Activated naive CD4-positive, alpha-beta T cell treated with anti-CD3 and anti-CD28 coated beads, Interleukin-2, amount 50 U/mL, for 24 hours (primary cell): ENCODE measurements around the gene RGS17.
"Not testable (repeated sequence)": the region's sequence is repeated elsewhere in the genome, so short reads cannot be mapped to it uniquely, and the experiment has no call there.

Source experiments
- H3K27ac Mint-ChIP-seq: one replicate; pipeline ENCODE4 v1.8.0; 2021; ENCODE audit warnings: mild to moderate bottlenecking, mixed read lengths
- H3K27me3 Mint-ChIP-seq: one replicate; pipeline ENCODE4 v1.8.0; 2021; ENCODE audit warnings: mixed read lengths
- H3K36me3 Mint-ChIP-seq: one replicate; pipeline ENCODE4 v1.8.0; 2021; ENCODE audit warnings: mixed read lengths
- H3K4me1 Mint-ChIP-seq: one replicate; pipeline ENCODE4 v1.8.0; 2021; ENCODE audit warnings: mixed read lengths
- H3K4me3 Mint-ChIP-seq: one replicate; pipeline ENCODE4 v1.8.0; 2021; ENCODE audit warnings: mild to moderate bottlenecking, mixed read lengths
- H3K9me3 Mint-ChIP-seq: one replicate; pipeline ENCODE4 v1.8.0; 2021; ENCODE audit warnings: mixed read lengths

The RGS17 gene

DNA sequence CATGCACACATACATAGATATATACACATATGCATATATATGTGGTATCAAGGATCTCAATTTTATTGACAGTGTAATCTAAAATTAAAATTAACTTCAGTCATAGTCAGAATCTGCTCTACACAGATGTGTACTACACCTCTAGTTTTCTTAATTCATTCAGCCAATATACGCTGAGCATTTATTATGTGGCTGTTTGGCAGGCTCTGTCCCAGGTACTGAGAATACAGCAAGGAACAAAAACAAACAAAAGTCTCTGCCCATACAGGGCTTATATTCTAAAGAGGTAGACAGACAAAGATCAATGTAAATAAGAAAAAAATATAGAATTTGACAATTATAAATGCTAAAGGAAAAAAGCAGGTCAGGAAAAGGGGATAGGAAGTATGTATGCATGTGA is 7.8 kb upstream of the RGS17 start:
- Mint-ChIP-seq H3K9me3 (no peaks in the 10 kb centered on the region), H3K4me3 (no peak overlapping the region), H3K4me1 (peaks cover 7% of the 10 kb centered on the region), H3K27me3 (peaks cover 3% of the 10 kb centered on the region), H3K36me3 (no peaks in the 10 kb centered on the region), H3K27ac (no peak overlapping the region)

DNA sequence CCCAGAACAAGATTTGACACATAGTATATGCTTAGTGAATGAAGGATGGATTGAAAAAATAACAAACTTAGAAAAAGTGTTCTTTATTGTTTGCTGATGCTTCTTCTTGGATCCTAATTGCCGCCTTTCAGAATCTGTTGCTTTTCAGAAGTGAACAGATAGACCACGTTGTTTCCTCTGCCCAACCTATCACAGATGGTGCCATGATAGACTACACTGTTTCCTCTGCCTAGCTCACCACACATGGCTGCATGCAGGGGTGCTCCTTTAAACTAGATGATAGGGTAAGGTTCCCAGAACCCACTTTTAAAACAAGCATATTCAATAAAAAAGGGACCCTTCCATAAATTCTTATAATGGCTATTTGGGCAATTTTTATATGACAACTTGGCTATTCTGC is 4.6 kb upstream of the RGS17 start:
- H3K27ac Mint-ChIP-seq: no peak overlapping the region
- no peak overlapping the region for H3K4me3 Mint-ChIP-seq
- H3K9me3 Mint-ChIP-seq: no peaks in the 10 kb centered on the region
- peaks cover 18% of the 10 kb centered on the region for H3K27me3 Mint-ChIP-seq
- H3K36me3 Mint-ChIP-seq: no peaks in the 10 kb centered on the region
- H3K4me1 Mint-ChIP-seq: peaks cover 7% of the 10 kb centered on the region

DNA sequence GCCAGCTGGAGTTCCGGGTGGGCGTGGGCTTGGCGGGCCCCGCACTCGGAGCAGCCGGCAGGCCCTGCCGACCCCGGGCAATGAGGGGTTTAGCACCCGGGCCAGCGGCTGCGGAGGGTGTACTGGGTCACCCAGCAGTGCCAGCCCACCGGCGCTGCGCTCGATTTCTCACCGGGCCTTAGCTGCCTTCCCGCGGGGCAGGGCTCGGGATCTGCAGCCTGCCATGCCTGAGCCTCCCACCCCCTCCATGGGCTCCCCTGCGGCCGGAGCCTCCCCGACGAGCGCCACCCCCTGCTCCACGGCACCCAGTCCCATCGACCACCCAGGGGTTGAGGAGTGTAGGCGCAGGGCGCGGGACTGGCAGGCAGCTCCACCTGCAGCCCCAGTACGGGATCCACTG is 2.6 kb upstream of the RGS17 start:
- H3K36me3 Mint-ChIP-seq, H3K27ac Mint-ChIP-seq, H3K4me3 Mint-ChIP-seq, H3K9me3 Mint-ChIP-seq: not testable (repeated sequence)
- peaks cover 21% of the 10 kb centered on the region for H3K4me1 Mint-ChIP-seq
- peaks cover 29% of the 10 kb centered on the region for H3K27me3 Mint-ChIP-seq

DNA sequence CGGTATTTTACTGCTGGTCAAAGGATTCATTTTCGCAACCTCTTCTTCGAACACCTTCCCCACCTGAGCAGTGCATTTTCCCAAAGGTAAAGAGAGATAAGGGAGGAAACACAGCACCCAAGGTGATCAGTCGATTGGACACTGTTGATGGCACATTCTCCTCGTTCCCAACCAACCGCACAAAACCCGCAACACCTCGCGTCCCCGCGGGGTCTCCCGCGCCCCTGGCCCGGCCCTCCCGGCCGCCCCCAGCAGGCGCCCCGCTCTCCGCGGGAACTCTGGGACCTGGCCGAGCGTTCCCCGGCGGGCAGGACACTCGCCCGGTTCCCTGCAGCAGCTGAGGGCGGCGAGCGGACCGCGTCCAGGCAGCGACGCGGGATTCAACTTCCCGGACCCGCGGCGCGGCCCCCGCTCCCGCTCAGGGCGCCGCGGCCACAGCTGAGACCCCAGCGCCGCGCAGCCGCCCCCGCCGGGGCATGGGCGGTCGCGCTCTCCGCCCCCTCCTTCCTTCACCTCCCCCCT is 506 bp downstream of the RGS17 start:
- peaks cover 43% of the 10 kb centered on the region for H3K27me3 Mint-ChIP-seq

DNA sequence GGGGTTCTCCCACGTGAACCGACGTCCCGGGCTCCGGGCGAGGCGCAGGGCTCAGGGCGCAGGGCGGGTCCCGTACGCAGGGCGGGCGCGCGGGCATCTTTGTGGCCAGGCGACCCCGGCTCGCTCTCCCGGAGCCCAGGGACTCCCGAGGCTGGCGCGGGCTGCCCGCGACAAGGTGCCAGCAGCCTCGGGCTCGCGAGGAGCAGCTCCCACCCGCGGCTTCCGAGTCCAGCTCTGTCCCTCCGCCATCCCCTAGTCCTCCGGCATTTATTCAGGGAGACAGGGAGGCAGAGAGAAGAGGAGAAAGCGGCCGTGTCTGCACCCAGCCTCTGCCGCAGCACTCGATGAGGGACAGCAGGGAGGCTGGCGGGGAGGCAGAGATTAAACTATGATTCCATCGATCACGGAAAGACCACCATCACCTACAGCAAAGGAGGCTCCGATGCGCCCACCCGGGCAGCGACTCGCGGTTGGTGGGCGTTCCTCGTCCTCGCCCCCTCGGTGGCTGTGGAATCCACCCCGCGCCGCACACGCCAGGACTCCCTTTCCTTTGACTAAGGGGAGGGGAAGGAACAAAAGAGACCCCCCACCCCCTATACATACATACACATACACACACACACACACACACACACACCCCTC is 1.1 kb downstream of the RGS17 start:
- Mint-ChIP-seq H3K36me3 (no peaks in the 10 kb centered on the region), H3K4me1 (peaks cover 13% of the 10 kb centered on the region), H3K9me3 (no peaks in the 10 kb centered on the region), H3K4me3 (peak overlapping the region; percentile 73), H3K27ac (no peak overlapping the region), H3K27me3 (peaks cover 43% of the 10 kb centered on the region)

More for the DNA sequence above, 506 bp downstream of the RGS17 start:
- H3K36me3 Mint-ChIP-seq: no peaks in the 10 kb centered on the region
- H3K4me1 Mint-ChIP-seq: peaks cover 18% of the 10 kb centered on the region
- no peaks in the 10 kb centered on the region for H3K9me3 Mint-ChIP-seq
- peak overlapping the region; percentile 79 for H3K4me3 Mint-ChIP-seq
- H3K27ac Mint-ChIP-seq: no peak overlapping the region

DNA sequence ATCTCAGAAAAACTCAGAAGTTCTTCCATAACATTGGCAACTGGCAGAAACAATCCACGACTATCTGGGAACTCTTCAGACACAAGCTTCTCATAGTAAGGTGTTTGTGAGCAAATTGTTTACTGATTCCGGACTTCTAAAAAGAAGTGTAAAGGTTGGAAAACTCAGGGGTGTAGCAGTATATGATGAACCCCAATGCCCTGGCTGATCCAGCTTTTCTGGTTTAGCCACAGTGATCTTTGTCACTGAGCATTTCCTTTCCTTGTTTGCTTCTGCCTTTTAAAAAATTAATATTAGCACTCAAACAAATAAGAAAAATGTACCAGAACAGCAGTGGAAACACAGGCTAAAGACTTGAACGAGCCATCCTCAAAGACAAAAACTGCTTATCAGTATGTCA is 4.9 kb downstream of the RGS17 start:
- no peaks in the 10 kb centered on the region for H3K9me3 Mint-ChIP-seq
- peaks cover 13% of the 10 kb centered on the region for H3K4me1 Mint-ChIP-seq
- peaks cover 36% of the 10 kb centered on the region for H3K27me3 Mint-ChIP-seq
- no peaks in the 10 kb centered on the region for H3K36me3 Mint-ChIP-seq
- no peak overlapping the region for H3K27ac Mint-ChIP-seq
- no peak overlapping the region for H3K4me3 Mint-ChIP-seq

DNA sequence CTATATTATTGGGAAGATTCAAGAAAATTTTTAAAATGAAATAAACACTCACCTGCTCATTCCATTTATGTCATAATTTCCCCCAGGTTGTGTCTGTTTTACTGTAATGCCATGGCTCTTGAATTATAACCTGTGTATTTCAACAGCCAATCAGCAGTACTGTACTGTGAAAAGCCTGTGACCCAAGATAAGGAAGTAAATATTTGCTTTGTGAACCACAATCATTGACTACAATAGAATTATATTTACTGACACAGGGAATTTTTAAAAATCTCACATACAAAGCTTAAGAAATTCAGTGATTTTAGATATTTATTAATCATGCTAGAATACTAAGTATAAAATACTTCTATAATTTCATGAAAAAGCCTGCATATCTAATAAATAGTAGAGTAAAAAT is 6.0 kb downstream of the RGS17 start:
- no peaks in the 10 kb centered on the region for H3K9me3 Mint-ChIP-seq
- H3K4me3 Mint-ChIP-seq: no peak overlapping the region
- peaks cover 8% of the 10 kb centered on the region for H3K4me1 Mint-ChIP-seq
- H3K36me3 Mint-ChIP-seq: no peaks in the 10 kb centered on the region
- H3K27me3 Mint-ChIP-seq: peaks cover 33% of the 10 kb centered on the region
- no peak overlapping the region for H3K27ac Mint-ChIP-seq

DNA sequence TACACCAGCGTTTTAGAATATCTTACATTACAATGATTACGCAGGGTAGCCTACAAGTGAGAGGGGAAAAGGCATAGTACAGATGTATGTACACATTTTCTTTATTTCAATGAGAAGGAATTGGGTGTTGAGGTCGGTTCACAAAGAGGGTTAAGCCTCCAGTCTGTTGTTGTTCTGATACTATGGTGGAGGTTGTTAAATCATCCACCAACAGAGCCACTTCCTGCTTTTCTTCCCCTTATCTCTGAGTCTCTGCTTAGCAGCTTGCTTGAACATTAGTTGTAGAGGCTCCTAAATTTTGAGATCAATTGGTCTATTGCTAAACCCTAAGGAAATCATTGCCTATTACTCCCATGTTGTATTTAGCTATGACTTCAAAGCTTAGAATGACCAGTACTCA is 7.3 kb downstream of the RGS17 start:
- no peak overlapping the region for H3K4me3 Mint-ChIP-seq
- H3K27me3 Mint-ChIP-seq: peaks cover 25% of the 10 kb centered on the region
- no peaks in the 10 kb centered on the region for H3K36me3 Mint-ChIP-seq
- no peak overlapping the region for H3K27ac Mint-ChIP-seq
- no peaks in the 10 kb centered on the region for H3K9me3 Mint-ChIP-seq
- H3K4me1 Mint-ChIP-seq: no peaks in the 10 kb centered on the region

DNA sequence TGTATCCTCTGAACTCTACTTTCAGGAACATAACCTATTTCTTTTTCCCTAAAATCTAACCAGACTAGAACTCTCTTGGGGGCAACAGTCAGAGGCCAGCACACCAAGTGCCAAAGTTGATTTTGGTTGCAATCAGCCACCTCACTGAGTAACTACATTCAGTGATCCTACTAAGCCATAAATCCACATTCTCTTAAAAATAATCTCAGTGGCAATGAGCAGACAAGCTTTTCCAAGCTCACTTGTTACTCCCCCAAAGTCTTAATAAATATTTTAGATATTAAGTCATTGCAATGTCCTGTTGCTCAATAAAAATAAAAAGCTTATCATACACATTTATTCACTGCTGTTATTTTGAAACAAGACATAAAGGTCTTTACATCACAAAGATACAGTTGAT is 9.8 kb downstream of the RGS17 start:
- no peaks in the 10 kb centered on the region for H3K9me3 Mint-ChIP-seq
- H3K36me3 Mint-ChIP-seq: no peaks in the 10 kb centered on the region
- no peak overlapping the region for H3K27ac Mint-ChIP-seq
- H3K27me3 Mint-ChIP-seq: peaks cover 13% of the 10 kb centered on the region
- H3K4me1 Mint-ChIP-seq: no peaks in the 10 kb centered on the region
- H3K4me3 Mint-ChIP-seq: no peak overlapping the region

DNA sequence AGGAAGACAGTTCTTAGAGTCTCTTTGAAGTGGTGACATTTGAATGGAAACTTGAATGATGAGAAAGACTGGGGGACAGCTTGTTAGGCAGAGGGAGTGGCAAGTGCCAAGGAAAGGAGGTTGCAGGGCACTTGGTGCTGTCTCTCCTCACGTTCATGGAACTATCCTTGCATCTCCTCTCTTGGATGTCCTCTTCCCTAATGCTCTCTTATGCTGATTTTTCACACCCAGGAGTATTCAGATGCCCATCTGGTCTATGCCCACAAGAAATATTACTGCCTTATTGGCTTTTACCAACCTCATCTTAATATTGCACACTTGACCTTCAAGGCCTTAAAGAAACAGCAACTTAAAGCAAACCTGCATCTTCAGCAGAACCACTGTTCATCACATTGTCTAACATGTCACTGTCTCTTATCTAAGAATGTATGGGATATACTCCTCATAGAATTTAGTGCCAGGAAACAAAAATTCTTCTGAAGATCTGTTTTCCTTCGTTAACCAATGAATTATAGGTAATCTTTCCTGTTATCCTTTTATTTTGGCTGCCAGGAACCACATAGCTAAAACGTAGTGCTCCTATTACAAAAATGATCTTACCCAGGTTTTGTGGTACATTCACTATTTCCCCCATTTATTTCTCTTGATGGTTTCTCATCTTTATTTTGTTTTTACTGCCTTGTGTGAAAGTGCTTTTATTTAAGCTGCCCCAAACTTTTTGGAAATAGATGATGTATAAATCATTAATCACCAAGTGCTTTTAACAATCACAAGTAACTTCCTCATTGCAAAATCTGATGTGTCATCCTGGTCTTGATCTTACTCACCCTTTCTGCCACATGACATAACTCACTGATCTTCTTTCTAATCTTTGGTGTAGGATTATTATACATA is 12.8 kb downstream of the RGS17 start:
- no peak overlapping the region for H3K27ac Mint-ChIP-seq
- H3K36me3 Mint-ChIP-seq: no peaks in the 10 kb centered on the region
- peaks cover 4% of the 10 kb centered on the region for H3K27me3 Mint-ChIP-seq
- H3K4me3 Mint-ChIP-seq: no peak overlapping the region
- peaks cover 7% of the 10 kb centered on the region for H3K9me3 Mint-ChIP-seq
- no peaks in the 10 kb centered on the region for H3K4me1 Mint-ChIP-seq

DNA sequence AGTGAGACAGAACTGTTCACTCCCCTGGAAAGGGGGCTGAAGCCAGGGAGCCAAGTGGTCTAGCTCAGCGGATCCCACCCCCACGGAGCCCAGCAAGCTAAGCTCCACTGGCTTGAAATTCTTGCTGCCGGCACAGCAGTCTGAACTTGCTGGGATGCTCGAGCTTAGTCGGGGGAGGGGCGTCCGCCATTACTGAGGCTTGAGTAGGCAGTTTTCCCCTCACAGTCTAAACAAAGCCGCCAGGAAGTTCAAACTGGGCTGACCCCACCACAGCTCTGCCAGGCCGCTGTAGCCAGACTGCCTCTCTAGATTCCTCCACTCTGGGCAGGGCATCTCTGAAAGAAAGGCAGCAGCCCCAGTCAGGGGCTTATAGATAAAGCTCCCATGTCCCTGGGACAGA is 20.0 kb downstream of the RGS17 start:
- not testable (repeated sequence) for H3K36me3 Mint-ChIP-seq, H3K4me1 Mint-ChIP-seq, H3K27ac Mint-ChIP-seq, H3K27me3 Mint-ChIP-seq, H3K4me3 Mint-ChIP-seq
- H3K9me3 Mint-ChIP-seq: peaks cover 13% of the 10 kb centered on the region

DNA sequence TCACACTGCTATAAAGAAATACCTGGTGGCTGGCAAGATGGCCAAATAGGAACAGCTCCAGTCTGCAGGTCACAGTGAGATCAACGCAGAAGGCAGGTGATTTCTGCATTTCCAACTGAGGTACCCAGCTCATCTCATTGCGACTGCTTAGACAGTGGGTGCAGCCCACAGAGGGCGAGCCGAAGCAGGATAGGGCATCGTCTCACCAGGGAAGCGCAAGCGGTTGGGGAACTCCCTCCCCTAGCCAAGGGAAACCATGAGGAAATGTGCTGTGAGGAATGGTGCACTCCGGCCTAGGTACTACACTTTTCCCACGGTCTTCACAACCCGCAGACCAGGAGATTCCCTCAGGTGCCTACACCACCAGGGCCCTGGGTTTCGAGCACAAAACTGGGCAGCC is 20.5 kb downstream of the RGS17 start:
- H3K36me3 Mint-ChIP-seq, H3K4me1 Mint-ChIP-seq, H3K27me3 Mint-ChIP-seq, H3K4me3 Mint-ChIP-seq, H3K27ac Mint-ChIP-seq: not testable (repeated sequence)
- peaks cover 13% of the 10 kb centered on the region for H3K9me3 Mint-ChIP-seq

DNA sequence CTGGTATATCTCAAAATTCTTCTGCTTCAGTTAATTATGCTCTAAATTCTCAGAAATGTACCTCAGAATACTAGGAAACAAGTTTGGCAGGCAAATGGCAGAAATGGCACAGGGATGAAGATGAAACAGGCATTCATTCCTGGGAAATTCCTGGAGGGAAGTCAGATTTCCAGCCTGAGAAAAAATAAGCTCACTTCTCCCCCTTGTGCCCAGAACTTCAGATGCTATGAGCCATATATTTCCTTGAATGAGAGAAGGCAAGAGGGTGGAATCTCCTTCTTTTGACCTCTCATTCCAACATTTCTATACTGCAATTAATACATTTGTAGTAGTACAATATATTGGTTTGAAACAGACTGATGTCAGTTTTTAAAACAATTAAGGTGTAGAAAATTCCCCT is 22.8 kb downstream of the RGS17 start:
- no peak overlapping the region for H3K4me3 Mint-ChIP-seq

DNA sequence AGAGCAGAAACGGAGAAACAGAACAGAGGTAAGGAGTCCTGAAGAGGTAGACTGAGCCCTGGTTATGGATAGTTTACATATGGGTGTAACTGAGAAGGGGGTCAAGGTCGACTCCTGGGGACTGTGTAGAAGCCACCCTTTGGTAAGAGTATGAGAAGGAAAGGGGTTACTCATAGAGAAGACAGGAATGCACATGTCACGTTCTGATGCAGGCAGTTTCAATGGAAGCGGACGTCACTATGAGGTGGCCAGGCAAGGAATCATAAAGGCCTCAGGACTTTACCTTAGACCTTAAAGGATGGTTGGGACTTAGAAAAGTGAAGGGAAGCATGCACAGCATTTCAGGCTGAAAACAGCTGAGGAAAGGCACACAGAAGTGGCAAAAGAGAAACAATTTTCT is 25.1 kb downstream of the RGS17 start:
- Mint-ChIP-seq H3K4me3 (no peak overlapping the region), H3K36me3 (no peaks in the 10 kb centered on the region), H3K27me3 (peaks cover 7% of the 10 kb centered on the region), H3K27ac (no peak overlapping the region), H3K4me1 (no peaks in the 10 kb centered on the region), H3K9me3 (no peaks in the 10 kb centered on the region)

More for the DNA sequence above, 22.8 kb downstream of the RGS17 start:
- peaks cover 6% of the 10 kb centered on the region for H3K9me3 Mint-ChIP-seq
- H3K4me1 Mint-ChIP-seq: no peaks in the 10 kb centered on the region
- H3K27ac Mint-ChIP-seq: no peak overlapping the region
- no peaks in the 10 kb centered on the region for H3K36me3 Mint-ChIP-seq
- peaks cover 7% of the 10 kb centered on the region for H3K27me3 Mint-ChIP-seq

DNA sequence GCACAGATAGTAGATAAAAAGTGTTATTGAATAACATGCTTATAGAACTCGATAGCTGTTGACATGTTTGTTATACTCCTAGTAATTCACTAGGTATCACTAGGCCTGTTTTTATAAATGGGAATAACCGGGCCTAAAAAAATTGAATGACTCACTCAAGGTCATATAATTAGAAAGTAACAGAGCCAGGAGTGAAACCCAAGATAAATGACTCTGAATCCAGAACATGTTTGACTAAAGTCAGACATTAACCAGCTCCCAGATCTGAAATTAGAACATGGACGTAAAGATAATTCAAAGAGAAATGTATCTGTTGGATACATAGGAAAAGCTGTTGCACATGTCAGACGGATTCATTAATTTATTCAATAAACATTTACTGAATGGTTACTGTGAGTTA is 26.9 kb downstream of the RGS17 start:
- no peaks in the 10 kb centered on the region for H3K4me1 Mint-ChIP-seq
- H3K36me3 Mint-ChIP-seq: no peaks in the 10 kb centered on the region
- H3K27me3 Mint-ChIP-seq: peaks cover 7% of the 10 kb centered on the region
- H3K9me3 Mint-ChIP-seq: no peaks in the 10 kb centered on the region
- no peak overlapping the region for H3K27ac Mint-ChIP-seq
- no peak overlapping the region for H3K4me3 Mint-ChIP-seq

DNA sequence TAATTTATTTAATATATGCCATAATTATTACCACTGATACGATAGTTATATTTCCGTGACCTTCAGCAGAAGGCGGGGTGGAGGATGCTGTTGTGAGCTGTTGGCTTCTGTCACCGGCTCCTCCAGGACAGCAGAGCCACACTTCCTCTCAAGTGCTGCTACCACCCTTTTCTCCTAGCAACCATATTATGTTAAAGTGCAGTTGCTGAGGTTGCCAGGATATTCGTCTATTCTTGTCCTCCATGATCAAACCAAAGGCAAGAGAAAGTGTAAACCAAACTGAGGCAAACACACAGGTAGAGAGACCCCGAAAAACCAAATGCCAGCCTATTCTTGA is 27.8 kb downstream of the RGS17 start:
- no peak overlapping the region for H3K4me3 Mint-ChIP-seq
- peaks cover 7% of the 10 kb centered on the region for H3K27me3 Mint-ChIP-seq
- no peak overlapping the region for H3K27ac Mint-ChIP-seq
- no peaks in the 10 kb centered on the region for H3K9me3 Mint-ChIP-seq
- H3K36me3 Mint-ChIP-seq: no peaks in the 10 kb centered on the region
- no peaks in the 10 kb centered on the region for H3K4me1 Mint-ChIP-seq
